ENCODE measurements around the gene ATP6V0A1. TPM values are rescaled to one million over a fixed set of nuclear protein-coding genes. Genes with fewer than 3 reads are reported as not detected.
A peak's percentile ranks its signal among the peaks of the same experiment; 100 is the strongest.
"Not testable (repeated sequence)": the region's sequence is repeated elsewhere in the genome, so short reads cannot be mapped to it uniquely, and the experiment has no call there.

The ATP6V0A1 gene
- total and polyA plus RNA-seq, 8 donors: 22.8 to 55.9 (median 33.2) TPM

GRCh38 chr17:42453439-42453838 is 5.2 kb upstream of the ATP6V0A1 start:
- Histone ChIP-seq H3K27ac (no peak overlapping the region), H3K36me3 (no peaks in the 10 kb centered on the region), H3K4me3 (no peak overlapping the region), H3K9me3 (no peaks in the 10 kb centered on the region), H3K4me1 (peaks cover 11 to 17% (median 14%) of the 10 kb centered on the region in 3 donors), H3K27me3 (no peaks in the 10 kb centered on the region)
- FAIRE-seq: no peak
- no peak for TF ChIP-seq CTCF (IDR thresholded peaks at IDR 0.05)
- intact Hi-C loops (cut with DNase I): no loop called here
- ATAC-seq: no peak
- DNase-seq: no peak
- WGBS, 2 donors: 86 to 90% methylated on average over 2 of the region's 2 CpGs

DNA sequence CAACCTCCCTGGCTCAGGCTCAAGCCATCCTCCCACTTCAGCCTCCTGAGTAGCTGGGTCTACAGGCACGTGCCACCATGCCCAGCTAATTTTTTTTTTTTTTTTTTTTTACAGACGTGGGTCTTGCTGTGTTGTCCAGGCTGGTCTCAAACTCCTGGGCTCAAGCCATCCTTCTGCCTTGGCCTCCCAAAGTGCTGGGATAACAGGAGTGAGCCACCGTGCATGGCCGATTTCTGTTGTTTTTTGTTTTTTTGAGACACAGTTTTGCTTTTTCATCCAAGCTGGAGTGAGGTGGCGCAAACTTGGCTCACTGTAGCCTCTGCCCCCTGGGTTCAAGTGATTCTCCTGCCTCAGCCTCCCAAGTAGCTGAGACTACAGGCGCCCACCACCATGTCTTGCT is 3.7 kb upstream of the ATP6V0A1 start:
- WGBS, 2 donors: 89 to 91% methylated on average over 6 of the region's 6 CpGs
- ATAC-seq; H3K27ac ChIP-seq; intact Hi-C loops (cut with DNase I); H3K27me3 ChIP-seq; FAIRE-seq; DNase-seq; H3K9me3 ChIP-seq; H3K36me3 ChIP-seq; H3K4me3 ChIP-seq: not testable (repeated sequence)
- H3K4me1 ChIP-seq: peaks cover 13 to 17% (median 14%) of the 10 kb centered on the region in 3 donors

DNA sequence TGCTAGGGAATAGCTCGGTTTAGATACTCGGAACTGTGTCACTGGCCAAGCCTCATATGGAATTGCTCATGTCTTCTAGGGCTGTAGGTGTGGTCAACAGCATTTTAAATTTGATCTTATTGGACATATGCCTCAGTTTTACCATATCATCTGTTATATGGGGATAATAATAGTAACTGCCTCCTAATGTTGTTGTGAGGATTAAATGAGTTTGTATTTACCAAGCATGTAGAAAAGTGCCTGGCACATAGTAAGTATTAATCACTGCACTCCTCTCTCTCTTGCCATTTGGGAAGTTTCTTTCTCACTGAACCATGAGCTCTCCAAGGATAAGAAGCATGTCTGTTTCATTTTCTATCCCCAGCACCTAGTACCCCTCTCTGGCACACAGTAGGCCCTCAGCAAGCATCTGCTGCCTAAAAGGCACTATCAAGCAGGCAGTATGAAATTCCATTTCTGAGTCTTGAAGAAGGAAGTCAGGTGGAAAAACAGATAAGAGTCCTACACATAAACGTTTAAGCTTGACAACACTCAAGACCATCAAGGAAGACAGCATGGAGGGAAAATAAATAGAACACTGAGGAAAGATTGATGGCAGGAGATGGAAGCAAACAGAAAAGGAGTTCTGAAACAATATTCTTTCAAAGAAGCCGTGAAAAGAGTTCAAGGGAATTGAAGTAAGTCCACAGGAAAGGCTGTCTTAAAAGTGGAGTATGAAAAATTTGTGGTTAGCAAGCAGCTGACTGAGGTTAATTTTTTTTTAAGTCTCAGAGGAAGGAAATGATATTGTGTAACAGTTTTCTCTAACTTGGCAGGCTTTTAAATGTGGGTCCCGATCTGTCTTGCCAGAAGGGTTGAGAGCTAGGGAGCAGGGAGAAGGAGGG is 2.2 kb upstream of the ATP6V0A1 start:
- ATAC-seq (peak in 1 of 4 donors; percentile 6), FAIRE-seq (no peak), DNase-seq (no peak)
- WGBS, 2 donors: 40 to 44% methylated on average over 5 of the region's 5 CpGs
- no peak overlapping the region for H3K4me3 ChIP-seq
- TF ChIP-seq CTCF (IDR thresholded peaks at IDR 0.05): no peak
- no peaks in the 10 kb centered on the region for H3K27me3 ChIP-seq
- H3K27ac ChIP-seq: peak overlapping the region; percentile 13 to 92 (median 62)
- H3K9me3 ChIP-seq: no peaks in the 10 kb centered on the region
- intact Hi-C loops (cut with DNase I): no loop called here
- no peaks in the 10 kb centered on the region for H3K36me3 ChIP-seq
- H3K4me1 ChIP-seq: peaks cover 14 to 18% (median 17%) of the 10 kb centered on the region in 3 donors

- Histone ChIP-seq H3K27me3 (no peaks in the 10 kb centered on the region), H3K36me3 (no peaks in the 10 kb centered on the region), H3K4me1 (peaks cover 14 to 18% (median 17%) of the 10 kb centered on the region in 3 donors), H3K27ac (peak overlapping the region in 3 of 4 donors; percentile 13 to 92 (median 84)), H3K9me3 (no peaks in the 10 kb centered on the region), H3K4me3 (no peak overlapping the region)
- intact Hi-C loops (cut with DNase I): no loop called here
- 16 to 20% methylated on average over 6 of the region's 6 CpGs for WGBS, 2 donors
- TF ChIP-seq CTCF (IDR thresholded peaks at IDR 0.05): no peak
- no peak for FAIRE-seq
- no peak for DNase-seq
- peak in 1 of 4 donors; percentile 1 for ATAC-seq
Measured at GRCh38 chr17:42457107-42457792, 1.4 kb upstream of the ATP6V0A1 start.

DNA sequence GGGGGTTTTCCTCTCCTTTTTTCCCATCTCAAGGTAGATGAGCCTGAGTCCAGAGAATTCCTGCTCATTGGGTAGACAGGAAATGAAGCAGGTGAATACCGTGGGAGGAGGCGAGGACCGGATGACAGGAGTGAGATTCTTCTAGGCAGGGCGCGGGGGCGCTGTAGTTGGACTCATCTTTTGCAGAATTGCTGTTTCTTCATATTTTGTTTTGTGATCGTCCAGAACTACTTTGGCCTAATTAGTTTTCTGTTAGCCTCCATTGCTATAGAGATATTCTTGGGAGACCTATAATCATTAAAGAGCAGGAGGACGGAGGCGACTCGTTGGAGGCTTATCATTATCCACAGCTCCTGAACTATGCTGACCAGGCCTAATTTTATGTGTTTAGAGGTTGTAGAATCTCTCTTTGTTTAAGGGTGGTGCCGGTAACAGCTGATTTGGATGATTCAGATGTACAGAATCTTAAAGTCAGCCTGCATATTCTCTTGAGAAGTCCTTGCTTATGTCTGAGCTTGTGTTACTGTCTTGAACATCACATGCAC is 650 bp downstream of the ATP6V0A1 start:
- peaks cover 14 to 18% (median 17%) of the 10 kb centered on the region in 3 donors for H3K4me1 ChIP-seq
- intact Hi-C loops (cut with DNase I): no loop called here
- H3K9me3 ChIP-seq: no peaks in the 10 kb centered on the region
- DNase-seq (peak in 4 of 6 donors; percentile 19 to 63 (median 38)), FAIRE-seq (no peak), ATAC-seq (peak; percentile 30 to 65 (median 60))
- WGBS, 2 donors: 2 to 3% methylated on average over 11 of the region's 11 CpGs
- H3K36me3 ChIP-seq: no peaks in the 10 kb centered on the region
- peak overlapping the region; percentile 30 to 56 (median 52) for H3K4me3 ChIP-seq
- TF ChIP-seq CTCF (IDR thresholded peaks at IDR 0.05): no peak
- H3K27ac ChIP-seq: peak overlapping the region; percentile 42 to 92 (median 77)
- H3K27me3 ChIP-seq: no peaks in the 10 kb centered on the region

All from pancreas (tissue), 10 donors.